CD14-positive monocyte (primary cell): ENCODE measurements around the gene SNX9. TPM values are rescaled to one million over a fixed set of nuclear protein-coding genes. Genes with fewer than 3 reads are reported as not detected.
A peak's percentile ranks its signal among the peaks of the same experiment; 100 is the strongest.

Experiments used
- DNase-seq, 3 donors: peaks; one replicate each; pipeline ENCODE4 v3.0.0-alpha.2; 2011 to 2022
- H2AFZ ChIP-seq: 2 replicates; pipeline ENCODE4 v1.6.0; 2012; ENCODE audit warnings: mild to moderate bottlenecking, low read depth, low read length, inconsistent platforms; ENCODE audit not compliant: insufficient read depth, poor library complexity, severe bottlenecking
- H3K27ac ChIP-seq, 2 donors: 1 replicate in 1 of 2; 2 replicates in 1 of 2; pipeline ENCODE4 v1.5.1; 2012 to 2013; ENCODE audit warnings: low read length in 2 of 2, control low read depth in 1 of 2, inconsistent platforms in 1 of 2, low read depth in 1 of 2, mild to moderate bottlenecking in 1 of 2
- H3K27me3 ChIP-seq, 2 donors: one replicate each; pipeline versions ENCODE4 v1.6.0 to v1.6.1; 2011 to 2013; ENCODE audit warnings: low read length in 2 of 2; ENCODE audit not compliant: control insufficient read depth in 2 of 2, insufficient read depth in 2 of 2
- H3K36me3 ChIP-seq, 2 donors: replicated peaks in 1 of 2; 1 replicate in 1 of 2; 2 replicates in 1 of 2; pipeline versions ENCODE4 v1.5.1 to v1.6.1; 2012 to 2013; ENCODE audit warnings: low read length in 2 of 2, control low read depth in 1 of 2, inconsistent platforms in 1 of 2, mild to moderate bottlenecking in 1 of 2; ENCODE audit not compliant: insufficient read depth in 2 of 2, control insufficient read depth in 1 of 2
- H3K4me1 ChIP-seq, 2 donors: 1 replicate in 1 of 2; 2 replicates in 1 of 2; pipeline versions ENCODE4 v1.5.1 to v1.6.1; 2012 to 2013; ENCODE audit warnings: low read length in 2 of 2, control low read depth in 1 of 2, inconsistent platforms in 1 of 2, mild to moderate bottlenecking in 1 of 2, moderate library complexity in 1 of 2; ENCODE audit not compliant: insufficient read depth in 2 of 2, control insufficient read depth in 1 of 2
- H3K4me2 ChIP-seq: replicated peaks from 2 replicates; pipeline ENCODE3; 2012; ENCODE audit warnings: low read length, moderate library complexity, mild to moderate bottlenecking; ENCODE audit not compliant: poor library complexity, severe bottlenecking; ENCODE audit errors: extremely low read depth
- H3K4me3 ChIP-seq, 3 experiments: fragments of 200-600 bp in 1 of 3; sonication (generic) in 1 of 3; replicated peaks in 1 of 3; 1 replicate in 2 of 3; 2 replicates in 1 of 3; pipeline ENCODE4 v1.5.1; 2011 to 2013; ENCODE audit warnings: low read length in 3 of 3, mild to moderate bottlenecking in 3 of 3, control low read depth in 2 of 3, low read depth in 2 of 3, inconsistent platforms in 1 of 3, moderate library complexity in 1 of 3
- H3K79me2 ChIP-seq: 2 replicates; pipeline ENCODE4 v1.6.0; 2012; ENCODE audit warnings: mild to moderate bottlenecking, control low read depth, inconsistent platforms, low read length, moderate library complexity; ENCODE audit not compliant: insufficient read depth
- H3K9ac ChIP-seq: 2 replicates; pipeline ENCODE4 v1.6.0; 2017; ENCODE audit warnings: low read length, mild to moderate bottlenecking; ENCODE audit not compliant: insufficient read depth, poor library complexity, severe bottlenecking
- H3K9me3 ChIP-seq, 2 donors: replicated peaks in 1 of 2; 1 replicate in 1 of 2; 2 replicates in 1 of 2; pipeline versions ENCODE4 v1.5.1 to v1.6.1; 2012 to 2013; ENCODE audit warnings: low read length in 2 of 2, control low read depth in 1 of 2; ENCODE audit not compliant: control insufficient read depth in 1 of 2, insufficient read depth in 1 of 2
- H4K20me1 ChIP-seq: 2 replicates; pipeline ENCODE4 v1.6.0; 2012; ENCODE audit warnings: mild to moderate bottlenecking, low read length, control low read depth, moderate library complexity; ENCODE audit not compliant: insufficient read depth
- H3K27ac Mint-ChIP-seq, 7 donors: one replicate each; pipeline ENCODE4 v1.8.0; 2020; ENCODE audit warnings: mild to moderate bottlenecking in 7 of 7, mixed read lengths in 7 of 7, moderate library complexity in 6 of 7, inconsistent platforms in 2 of 7
- H3K27me3 Mint-ChIP-seq, 3 donors: one replicate each; pipeline ENCODE4 v1.8.0; 2021 to 2022; ENCODE audit warnings: low read depth in 3 of 3, mild to moderate bottlenecking in 3 of 3, mixed read lengths in 3 of 3, moderate library complexity in 3 of 3, inconsistent platforms in 1 of 3
- H3K36me3 Mint-ChIP-seq, 2 donors: one replicate each; pipeline ENCODE4 v1.8.0; 2020; ENCODE audit warnings: mixed read lengths in 2 of 2, inconsistent platforms in 1 of 2, mild to moderate bottlenecking in 1 of 2
- H3K4me1 Mint-ChIP-seq: one replicate; pipeline ENCODE4 v1.8.0; 2020; ENCODE audit warnings: mild to moderate bottlenecking, mixed read lengths
- H3K4me3 Mint-ChIP-seq, 2 donors: one replicate each; pipeline ENCODE4 v1.8.0; 2020; ENCODE audit warnings: mild to moderate bottlenecking in 2 of 2, mixed read lengths in 2 of 2, moderate library complexity in 1 of 2
- H3K9me3 Mint-ChIP-seq, 7 donors: one replicate each; pipeline ENCODE4 v1.8.0; 2020 to 2022; ENCODE audit warnings: mixed read lengths in 7 of 7, mild to moderate bottlenecking in 6 of 7, moderate library complexity in 6 of 7, inconsistent platforms in 2 of 7
- whole genome bisulfite sequencing: methylation state at CpG from one replicate; pipeline ENCODE4 v1.1.5; 2013; ENCODE audit warnings: missing lambda C conversion rate; ENCODE audit not compliant: insufficient coverage; 5-methylcytosine and 5-hydroxymethylcytosine counted together
- intact Hi-C, 2 donors: fragments of 100-400 bp; cut with micrococcal nuclease; formaldehyde crosslinking; loops; one replicate each; pipeline versions ENCODE4 v1.15.0 to v1.15.1; 2023
- polyA plus RNA-seq, 3 donors: library from polyadenylated mRNA; depleted of rRNA in 1 of 3; unstranded in 2 of 3; stranded (reverse) in 1 of 3; fragments of 300-500 nt in 2 of 3; fragments of >200 nt in 1 of 3; fragmentation: Illumina TruSeq in 2 of 3; gene quantifications; 1 replicate in 2 of 3; 2 replicates in 1 of 3; pipeline ENCODE4 v1.2.3, GENCODE V29; 2012 to 2021
- TF ChIP-seq, protein P1 (sequence below): fragments of 200-600 bp; IDR thresholded peaks from one replicate; pipeline ENCODE4 v1.8.0; 2022; ENCODE audit warnings: antibody characterized with exemption, mild to moderate bottlenecking

The SNX9 gene
- polyA plus RNA-seq, 3 donors: 5.5 to 8.1 (median 7.2) TPM

DNA sequence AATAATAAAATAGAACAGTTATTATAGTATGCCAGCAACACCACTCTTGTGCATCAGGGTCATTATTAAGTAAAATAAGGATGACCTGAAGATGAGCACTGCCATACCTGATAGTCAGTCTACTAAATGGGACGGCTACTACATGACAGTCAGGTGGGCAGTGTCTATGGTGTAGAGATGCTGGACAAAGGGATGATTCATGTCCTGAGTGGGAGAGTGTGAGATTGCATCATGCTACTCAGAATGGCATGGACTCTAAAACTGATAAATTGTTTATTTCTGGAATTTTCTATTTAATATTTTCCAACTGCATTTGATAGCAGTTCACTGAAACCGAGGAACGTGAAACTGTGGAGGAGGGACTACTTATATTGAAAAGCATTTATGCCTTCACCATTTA lies 38.8 kb downstream of the SNX9 start:
- H3K36me3 ChIP-seq: no peaks in the 10 kb centered on the region
- H3K4me2 ChIP-seq: no peak overlapping the region
- intact Hi-C loops: no loop called here
- Mint-ChIP-seq H3K4me3 (no peak overlapping the region), H3K4me1 (no peaks in the 10 kb centered on the region), H3K27ac (no peak overlapping the region), H3K36me3 (peaks cover 4 to 8% of the 10 kb centered on the region in 2 donors), H3K9me3 (peaks cover 0 to 1% (median 0%) of the 10 kb centered on the region in 7 donors), H3K27me3 (peaks cover 0 to 2% (median 0%) of the 10 kb centered on the region in 3 donors)
- H3K4me1 ChIP-seq: no peaks in the 10 kb centered on the region
- no peak overlapping the region for H3K27ac ChIP-seq
- H3K9ac ChIP-seq: no peak overlapping the region
- no peaks in the 10 kb centered on the region for H3K27me3 ChIP-seq
- DNase-seq: peak in 1 of 3 donors; percentile 25
- H3K4me3 ChIP-seq: no peak overlapping the region
- peaks cover 43% of the 10 kb centered on the region for H4K20me1 ChIP-seq
- 75% methylated on average over 1 of the region's 3 CpGs for WGBS
- no peak overlapping the region for H2AFZ ChIP-seq
- no peaks in the 10 kb centered on the region for H3K9me3 ChIP-seq
- TF ChIP-seq, protein P1, sequence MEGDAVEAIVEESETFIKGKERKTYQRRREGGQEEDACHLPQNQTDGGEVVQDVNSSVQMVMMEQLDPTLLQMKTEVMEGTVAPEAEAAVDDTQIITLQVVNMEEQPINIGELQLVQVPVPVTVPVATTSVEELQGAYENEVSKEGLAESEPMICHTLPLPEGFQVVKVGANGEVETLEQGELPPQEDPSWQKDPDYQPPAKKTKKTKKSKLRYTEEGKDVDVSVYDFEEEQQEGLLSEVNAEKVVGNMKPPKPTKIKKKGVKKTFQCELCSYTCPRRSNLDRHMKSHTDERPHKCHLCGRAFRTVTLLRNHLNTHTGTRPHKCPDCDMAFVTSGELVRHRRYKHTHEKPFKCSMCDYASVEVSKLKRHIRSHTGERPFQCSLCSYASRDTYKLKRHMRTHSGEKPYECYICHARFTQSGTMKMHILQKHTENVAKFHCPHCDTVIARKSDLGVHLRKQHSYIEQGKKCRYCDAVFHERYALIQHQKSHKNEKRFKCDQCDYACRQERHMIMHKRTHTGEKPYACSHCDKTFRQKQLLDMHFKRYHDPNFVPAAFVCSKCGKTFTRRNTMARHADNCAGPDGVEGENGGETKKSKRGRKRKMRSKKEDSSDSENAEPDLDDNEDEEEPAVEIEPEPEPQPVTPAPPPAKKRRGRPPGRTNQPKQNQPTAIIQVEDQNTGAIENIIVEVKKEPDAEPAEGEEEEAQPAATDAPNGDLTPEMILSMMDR: no peak
- H3K79me2 ChIP-seq: peaks cover 5% of the 10 kb centered on the region

DNA sequence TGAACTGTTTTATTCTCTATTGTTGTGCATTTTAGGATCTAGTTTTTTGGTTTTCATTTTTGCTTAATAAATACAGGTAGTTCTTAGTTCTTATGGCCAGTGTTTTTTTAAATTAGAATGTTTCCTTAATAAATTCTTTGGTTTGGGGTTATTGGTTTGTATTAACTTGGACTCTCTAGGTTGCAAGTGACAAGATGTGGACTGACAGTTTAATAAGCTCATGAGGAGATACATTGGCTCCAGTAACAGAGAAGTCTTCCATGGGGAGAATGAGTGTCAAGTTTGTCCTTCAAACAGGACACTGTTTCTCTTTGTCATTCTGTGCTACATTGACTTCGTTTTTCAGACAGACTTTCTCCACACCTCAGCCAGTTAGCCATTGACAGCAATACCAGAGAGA lies 39.7 kb downstream of the SNX9 start:
- Histone ChIP-seq H3K9me3 (no peaks in the 10 kb centered on the region), H3K36me3 (no peaks in the 10 kb centered on the region), H3K4me2 (no peak overlapping the region), H3K9ac (no peak overlapping the region), H4K20me1 (peaks cover 40% of the 10 kb centered on the region), H2AFZ (no peak overlapping the region), H3K79me2 (peaks cover 5% of the 10 kb centered on the region), H3K4me1 (no peaks in the 10 kb centered on the region), H3K27ac (no peak overlapping the region), H3K4me3 (no peak overlapping the region), H3K27me3 (no peaks in the 10 kb centered on the region)
- Mint-ChIP-seq H3K36me3 (peaks cover 4 to 8% of the 10 kb centered on the region in 2 donors), H3K4me3 (no peak overlapping the region), H3K4me1 (peaks cover 3% of the 10 kb centered on the region), H3K27ac (no peak overlapping the region), H3K9me3 (peaks cover 0 to 1% (median 0%) of the 10 kb centered on the region in 7 donors), H3K27me3 (peaks cover 0 to 2% (median 0%) of the 10 kb centered on the region in 3 donors)
- no peak for DNase-seq
- intact Hi-C loops: no loop called here
- TF ChIP-seq, protein P1: no peak
- WGBS: no CpG with 5 or more reads among the region's 1 CpG
